B cell (primary cell): ENCODE results near the gene BBOX1. TPM values are rescaled to one million over a fixed set of nuclear protein-coding genes. Genes with fewer than 3 reads are reported as not detected.

Experiments used
- ATAC-seq: fragments of 200-7000 bp; cut with Tn5 transposase; one replicate; pipeline ENCODE4 v1.10.0; 2021; ENCODE audit warnings: low read depth, mild to moderate bottlenecking, moderate number of reproducible peaks, moderate library complexity
- CTCF ChIA-PET: fragments of 350-600 bp; sonication (Branson Sonifier 250); formaldehyde crosslinking; loops from one replicate; lab custom pipeline; 2021; ENCODE audit warnings: antibody characterized with exemption, inconsistent platforms; lab: Charles Lee
- POLR2A ChIA-PET: fragments of 350-600 bp; sonication (Branson Sonifier 250); formaldehyde crosslinking; loops from one replicate; lab custom pipeline; 2021; ENCODE audit warnings: antibody characterized with exemption; lab: Charles Lee
- DNase-seq: peaks from one replicate; pipeline ENCODE4 v3.0.0; 2013
- H2AFZ ChIP-seq: 2 replicates; pipeline ENCODE4 v1.6.1; 2012; ENCODE audit warnings: mild to moderate bottlenecking, low read depth, low read length; ENCODE audit not compliant: insufficient read depth, poor library complexity, severe bottlenecking
- H3K27ac ChIP-seq, 2 donors: 1 replicate in 1 of 2; 2 replicates in 1 of 2; pipeline ENCODE4 v1.5.1; 2012 to 2013; ENCODE audit warnings: low read length in 2 of 2, mild to moderate bottlenecking in 2 of 2, moderate library complexity in 1 of 2
- H3K27me3 ChIP-seq, 4 experiments: fragments of 200-600 bp in 1 of 4; sonication (generic) in 1 of 4; replicated peaks in 1 of 4; 1 replicate in 2 of 4; 2 replicates in 2 of 4; pipeline versions ENCODE4 v1.6.1 to v1.7.0; 2013 to 2016; ENCODE audit warnings: low read length in 3 of 4, mild to moderate bottlenecking in 2 of 4, mixed read lengths in 1 of 4, moderate library complexity in 1 of 4; ENCODE audit not compliant: insufficient read depth in 4 of 4, control insufficient read depth in 3 of 4; ENCODE audit errors: control extremely low read depth in 1 of 4
- H3K36me3 ChIP-seq, 2 experiments: replicated peaks in 1 of 2; 1 replicate in 1 of 2; 2 replicates in 1 of 2; pipeline versions ENCODE4 v1.6.1 to v1.7.1; 2013; ENCODE audit warnings: low read length in 1 of 2; ENCODE audit not compliant: insufficient read depth in 2 of 2, control insufficient read depth in 1 of 2; ENCODE audit errors: control extremely low read depth in 1 of 2, extremely low read depth in 1 of 2
- H3K4me1 ChIP-seq, 2 donors: fragments of 200-600 bp in 1 of 2; sonication (generic) in 1 of 2; 1 replicate in 1 of 2; 2 replicates in 1 of 2; pipeline versions ENCODE4 v1.5.1 to v1.6.1; 2013 to 2017; ENCODE audit warnings: low read length in 2 of 2; ENCODE audit not compliant: control insufficient read depth in 2 of 2, insufficient read depth in 2 of 2
- H3K4me2 ChIP-seq: replicated peaks from 2 replicates; pipeline ENCODE3; 2012; ENCODE audit warnings: mild to moderate bottlenecking, low read depth, low read length; ENCODE audit not compliant: poor library complexity, severe bottlenecking
- H3K4me3 ChIP-seq, 5 experiments: fragments of 200-600 bp in 1 of 5; sonication (generic) in 1 of 5; 1 replicate in 3 of 5; 2 replicates in 2 of 5; pipeline versions ENCODE4 v1.5.1 to v1.7.0; 2011 to 2016; ENCODE audit warnings: low read length in 4 of 5, mild to moderate bottlenecking in 4 of 5, low read depth in 2 of 5, control low read depth in 1 of 5, moderate library complexity in 1 of 5; ENCODE audit not compliant: insufficient read depth in 1 of 5; ENCODE audit errors: control extremely low read depth in 1 of 5, extremely low read depth in 1 of 5
- H3K79me2 ChIP-seq: fragments of 200-600 bp; sonication (generic); one replicate; pipeline ENCODE4 v1.6.0; 2016; ENCODE audit warnings: low read length; ENCODE audit not compliant: control insufficient read depth, insufficient read depth
- H3K9ac ChIP-seq: fragments of 200-600 bp; sonication (generic); 2 replicates; pipeline ENCODE4 v1.6.1; 2017; ENCODE audit warnings: mild to moderate bottlenecking, low read length, moderate library complexity
- H3K9me3 ChIP-seq, 3 donors: one replicate each; pipeline versions ENCODE4 v1.6.1 to v1.7.1; 2013; ENCODE audit warnings: low read length in 2 of 3; ENCODE audit not compliant: control insufficient read depth in 2 of 3, insufficient read depth in 1 of 3; ENCODE audit errors: control extremely low read depth in 1 of 3
- H4K20me1 ChIP-seq: 2 replicates; pipeline ENCODE4 v1.6.0; 2012; ENCODE audit warnings: mild to moderate bottlenecking, low read length; ENCODE audit not compliant: insufficient read depth, control insufficient read depth, poor library complexity, severe bottlenecking
- H3K27ac Mint-ChIP-seq: one replicate; pipeline ENCODE4 v1.8.0; 2021; ENCODE audit warnings: mixed read lengths
- H3K27me3 Mint-ChIP-seq: one replicate; pipeline ENCODE4 v1.8.0; 2021; ENCODE audit warnings: mixed read lengths
- H3K4me1 Mint-ChIP-seq: one replicate; pipeline ENCODE4 v1.8.0; 2021; ENCODE audit warnings: mixed read lengths
- H3K4me3 Mint-ChIP-seq: one replicate; pipeline ENCODE4 v1.8.0; 2021; ENCODE audit warnings: mixed read lengths
- H3K9me3 Mint-ChIP-seq: one replicate; pipeline ENCODE4 v1.8.0; 2022; ENCODE audit warnings: mixed read lengths; ENCODE audit not compliant: insufficient read depth
- CTCF ChIP-seq: fragments of 200-600 bp; IDR thresholded peaks from one replicate; pipeline ENCODE4 v1.8.0; 2022; ENCODE audit warnings: antibody characterized with exemption, mild to moderate bottlenecking
- EZH2 ChIP-seq: IDR thresholded peaks from 2 replicates; pipeline ENCODE4 v1.6.1; 2012; ENCODE audit warnings: borderline replicate concordance, low read depth, mild to moderate bottlenecking, moderate library complexity, low read length; ENCODE audit not compliant: insufficient read depth, poor library complexity, severe bottlenecking
- WGBS: methylation state at CpG from one replicate; pipeline ENCODE4 v1.1.5; 2013; ENCODE audit warnings: missing lambda C conversion rate; ENCODE audit not compliant: insufficient coverage; 5-methylcytosine and 5-hydroxymethylcytosine counted together
- intact Hi-C: fragments of 100-400 bp; cut with micrococcal nuclease; formaldehyde crosslinking; loops from one replicate; pipeline ENCODE4 v1.10.0; 2022
- polyA plus RNA-seq: library from polyadenylated mRNA; depleted of rRNA; stranded (reverse); fragments of >200 nt; gene quantifications from 2 replicates; pipeline ENCODE4 v1.2.3, GENCODE V29; 2012
- total RNA-seq, 2 donors: library from RNA; stranded (reverse); fragments of 120-200 nt in 1 of 2; gene quantifications; 1 replicate in 1 of 2; 2 replicates in 1 of 2; pipeline versions ENCODE4 v1.2.3 to v1.2.4, GENCODE V29; 2013 to 2022

Gene BBOX1
- total and polyA plus RNA-seq, 2 donors (not counting 1 experiment from before 2014, with no cell fraction given), result not detected

- TF ChIP-seq CTCF (no peak), EZH2 (no peak)
- no peak for DNase-seq
- H3K4me2 ChIP-seq, result no peak overlapping the region
Observed at GRCh38 chr11:27039873-27040272, 742 bp upstream of the BBOX1 start.

GRCh38 chr11:27041141-27041899 is 705 bp downstream of the BBOX1 start:
- no CpG with 5 or more reads among the region's 2 CpGs for WGBS
- H3K27ac Mint-ChIP-seq, result no peak overlapping the region
- Histone ChIP-seq H3K4me3 (no peak overlapping the region), H2AFZ (no peak overlapping the region), H3K36me3 (no peaks in the 10 kb centered on the region), H3K9me3 (peaks cover 0 to 3% (median 0%) of the 10 kb centered on the region in 3 donors), H3K4me1 (no peaks in the 10 kb centered on the region), H3K79me2 (no peaks in the 10 kb centered on the region), H4K20me1 (no peaks in the 10 kb centered on the region), H3K27me3 (no peaks in the 10 kb centered on the region), H3K4me2 (no peak overlapping the region), H3K27ac (no peak overlapping the region), H3K9ac (no peak overlapping the region)
- intact Hi-C loops, result no loop called here
- no peaks in the 10 kb centered on the region for H3K27me3 Mint-ChIP-seq
- H3K4me3 Mint-ChIP-seq, result no peak overlapping the region
- ATAC-seq (no peak), DNase-seq (no peak)
- H3K4me1 Mint-ChIP-seq, result no peaks in the 10 kb centered on the region
- ChIA-PET POLR2A (no interaction called here), CTCF (interaction anchor here (0.7 kb wide), 1 partner anchor 43 kb away, joined by 3 read pairs; no protein-coding TSS in a partner anchor)
- TF ChIP-seq EZH2 (no peak), CTCF (no peak)
- H3K9me3 Mint-ChIP-seq, result peaks cover 8% of the 10 kb centered on the region

More at GRCh38 chr11:27039873-27040272, 742 bp upstream of the BBOX1 start:
- Histone ChIP-seq H3K79me2 (no peaks in the 10 kb centered on the region), H3K4me1 (no peaks in the 10 kb centered on the region), H4K20me1 (no peaks in the 10 kb centered on the region), H3K27ac (no peak overlapping the region), H3K4me3 (no peak overlapping the region), H3K9me3 (peaks cover 0 to 3% (median 0%) of the 10 kb centered on the region in 3 donors), H2AFZ (no peak overlapping the region), H3K36me3 (no peaks in the 10 kb centered on the region), H3K27me3 (no peaks in the 10 kb centered on the region), H3K9ac (no peak overlapping the region)
- no peaks in the 10 kb centered on the region for H3K4me1 Mint-ChIP-seq
- no peak overlapping the region for H3K4me3 Mint-ChIP-seq
- H3K9me3 Mint-ChIP-seq, result peaks cover 8% of the 10 kb centered on the region
- ChIA-PET POLR2A (no interaction called here), CTCF (no interaction called here)
- WGBS, result 56% methylated on average over 1 of the region's 3 CpGs
- H3K27me3 Mint-ChIP-seq, result no peaks in the 10 kb centered on the region
- no peak overlapping the region for H3K27ac Mint-ChIP-seq
- intact Hi-C loops, result no loop called here
- no peak for ATAC-seq
